Stimulated activated CD8-positive, alpha-beta memory T cell treated with anti-CD3 and anti-CD28 coated beads, Interleukin-4, amount 100 ng/mL, for 1 hour (primary cell): Measurements from ENCODE around the gene SH3PXD2A.

ENCODE experiments used
- DNase-seq, 2 donors: peaks; one replicate each; pipeline ENCODE4 v3.0.0-alpha.2; 2020; ENCODE audit warnings: low read depth in 2 of 2, low spot score in 1 of 2

The SH3PXD2A gene

GRCh38 chr10:103708627-103709288, 146.6 kb downstream of the SH3PXD2A start:
- DNase-seq, result no peak

DNA sequence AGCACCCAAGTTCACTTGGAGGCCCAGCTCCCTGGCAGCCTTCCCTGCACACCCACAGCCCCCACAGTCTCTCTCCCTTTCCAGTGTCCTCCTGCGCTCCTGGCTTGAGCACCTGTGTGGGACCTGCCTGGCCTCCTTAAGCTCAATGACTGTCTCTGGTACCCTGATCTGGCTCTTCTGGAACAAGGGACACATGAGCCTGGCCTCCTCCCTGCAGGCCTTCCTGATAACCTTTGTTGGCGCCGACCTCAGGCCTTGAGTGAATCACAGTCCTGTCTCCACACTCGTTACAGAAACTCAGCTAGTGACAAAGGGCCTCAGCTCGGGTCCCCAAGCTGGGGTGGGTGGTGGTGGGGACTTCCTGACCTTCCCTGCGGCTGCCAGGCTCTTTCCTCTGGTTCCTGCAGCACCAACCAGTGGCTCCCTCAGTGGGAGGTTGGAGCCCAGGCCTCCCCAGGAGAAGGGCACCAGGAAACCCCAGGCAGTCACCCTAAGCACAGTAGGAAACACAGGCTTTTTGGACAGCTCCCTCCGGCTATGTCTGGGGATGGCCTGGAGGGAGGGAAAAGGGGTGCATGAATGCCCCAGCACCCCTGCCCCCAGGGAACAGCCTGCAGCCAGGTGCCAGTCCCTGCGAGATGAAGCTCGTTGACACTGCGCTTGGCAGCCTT, 147.3 kb downstream of the SH3PXD2A start:
- DNase-seq, result no peak

GRCh38 chr10:103706762-103707161, 148.6 kb downstream of the SH3PXD2A start:
- no peak for DNase-seq

DNA sequence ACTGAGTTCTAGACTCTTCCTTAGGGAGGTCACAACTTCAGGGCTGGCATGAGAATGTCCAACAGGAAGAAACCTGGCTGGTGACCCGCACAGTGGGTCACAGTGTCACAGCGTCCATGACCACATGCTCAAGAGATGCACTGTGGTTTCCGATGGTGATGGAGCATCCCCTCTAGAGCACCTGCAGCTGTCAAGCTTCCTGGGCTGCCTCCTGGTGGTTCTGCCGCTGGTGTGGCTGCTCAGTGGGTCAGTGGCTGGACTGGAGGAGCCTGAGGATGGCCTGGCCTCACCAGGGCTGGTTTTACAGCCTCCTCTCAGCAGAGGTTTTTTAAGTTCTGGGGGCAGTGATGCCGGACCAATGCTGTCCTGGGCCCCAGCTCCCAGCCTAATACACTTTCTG, 149.3 kb downstream of the SH3PXD2A start:
- no peak for DNase-seq

DNA sequence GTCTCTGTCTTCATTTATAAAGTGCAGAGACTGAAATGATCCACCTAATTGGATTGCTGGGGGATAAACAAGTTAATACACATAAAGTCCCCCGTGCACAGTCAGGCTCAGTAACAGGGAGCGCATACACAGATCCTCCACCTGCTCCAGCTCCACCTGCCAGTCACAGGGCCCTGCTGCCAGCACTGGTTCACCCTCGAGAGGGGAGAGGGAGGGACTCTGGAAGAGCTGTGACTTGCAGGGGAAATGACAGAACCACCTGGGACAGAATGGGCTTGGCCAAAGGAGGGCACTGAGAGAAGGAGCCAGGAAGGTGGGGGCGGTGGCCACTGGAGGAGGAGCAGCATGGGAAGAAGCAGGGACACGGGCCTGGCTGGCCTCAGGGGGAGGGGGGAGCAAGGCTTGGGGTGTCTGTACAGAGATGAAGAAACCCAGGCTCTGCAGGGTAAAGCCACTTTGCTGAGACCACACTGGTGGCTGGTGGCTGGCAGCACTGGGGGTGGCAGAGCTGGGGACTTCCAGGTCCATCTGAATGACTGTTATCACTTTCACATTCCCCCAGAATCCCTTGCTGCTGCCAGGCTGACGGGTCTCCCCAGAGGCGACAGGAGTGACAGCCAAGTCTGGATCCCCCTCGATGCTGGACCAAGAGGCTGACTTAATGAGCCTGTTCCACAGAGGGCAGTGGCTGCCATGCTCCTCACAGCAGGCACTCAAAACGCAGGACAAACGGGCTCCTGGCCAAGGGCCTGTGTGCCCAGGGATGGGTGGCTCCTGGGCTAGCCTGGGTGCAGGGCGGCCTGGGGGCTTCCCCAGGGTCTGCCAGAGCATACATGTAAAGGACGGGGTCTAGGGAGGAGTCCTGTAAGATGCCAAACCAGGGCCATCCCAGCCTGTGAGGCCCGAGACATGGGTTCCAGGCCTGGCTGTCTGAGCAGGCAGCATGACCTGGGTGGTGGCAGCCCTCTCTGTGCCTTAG, 151.1 kb downstream of the SH3PXD2A start:
- DNase-seq, result no peak

DNA sequence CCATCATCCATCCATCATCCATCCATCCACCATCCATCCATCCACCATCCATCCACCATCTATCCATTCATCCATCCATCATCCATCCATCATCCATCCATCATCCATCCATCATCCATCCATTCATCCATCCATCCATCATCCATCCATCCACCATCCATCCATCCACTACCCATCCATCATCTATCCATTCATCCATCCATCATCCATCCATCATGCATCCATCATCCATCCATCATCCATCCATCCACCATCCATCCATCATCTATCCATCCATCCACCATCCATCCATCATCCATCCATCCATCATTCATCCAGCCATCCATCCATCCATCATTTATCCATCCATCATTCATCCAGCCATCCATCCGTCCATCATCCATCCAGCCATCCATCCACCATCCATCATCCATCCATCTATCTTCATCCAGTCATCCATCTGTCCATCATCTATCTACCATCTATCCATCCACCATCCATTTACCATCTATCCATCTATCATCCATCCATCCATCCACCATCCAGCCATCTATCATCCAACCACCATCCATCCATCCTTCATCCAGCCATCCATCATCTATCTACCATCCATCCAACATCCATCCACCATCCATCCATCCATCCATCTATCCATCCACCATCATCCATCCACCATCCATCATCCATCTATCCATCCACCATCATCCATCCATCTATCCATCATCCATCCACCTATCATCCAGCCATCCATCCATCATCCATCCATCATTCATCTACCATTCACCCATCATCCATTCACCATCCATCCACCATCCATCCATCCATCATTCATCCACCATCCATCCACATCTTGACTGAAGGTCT, 153.8 kb downstream of the SH3PXD2A start:
- DNase-seq, result no peak

DNA sequence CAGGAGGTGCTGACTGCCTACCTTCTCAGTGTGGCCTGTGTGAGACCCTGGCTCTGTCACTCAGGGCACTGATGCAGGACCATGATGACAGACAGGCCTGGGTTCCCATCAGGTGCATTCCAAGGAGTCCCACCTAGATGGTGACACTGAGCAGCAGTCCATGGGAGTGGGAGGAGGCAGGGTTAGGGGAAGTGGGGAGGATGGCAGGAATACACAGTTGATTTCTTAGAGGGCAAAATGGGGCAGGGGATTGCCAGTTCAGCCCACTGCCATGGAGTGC, 155.0 kb downstream of the SH3PXD2A start:
- DNase-seq, result no peak

- DNase-seq, result no peak
Observed at GRCh38 chr10:103699611-103700435, 155.6 kb downstream of the SH3PXD2A start.

GRCh38 chr10:103698266-103698665, 157.1 kb downstream of the SH3PXD2A start:
- DNase-seq, result no peak

GRCh38 chr10:103697787-103698186, 157.6 kb downstream of the SH3PXD2A start:
- no peak for DNase-seq

GRCh38 chr10:103696411-103697145, 158.8 kb downstream of the SH3PXD2A start:
- peak in 1 of 2 donors; percentile 25 for DNase-seq

DNA sequence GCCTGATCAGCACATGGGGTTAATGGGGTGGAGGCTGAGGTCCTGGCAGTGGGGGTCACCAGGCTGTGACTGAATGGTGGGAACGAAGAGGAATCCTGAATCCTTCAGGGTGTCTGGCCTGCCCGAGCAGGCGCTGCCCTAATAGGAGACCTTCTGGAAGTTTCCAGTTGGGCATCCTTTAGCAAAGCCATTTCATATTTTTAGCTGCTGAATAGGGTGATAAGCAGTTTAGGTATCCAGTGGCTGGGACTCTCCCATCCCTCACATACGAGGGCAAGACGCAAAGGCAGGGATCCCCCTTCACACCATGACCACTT, 159.3 kb downstream of the SH3PXD2A start:
- no peak for DNase-seq

DNA sequence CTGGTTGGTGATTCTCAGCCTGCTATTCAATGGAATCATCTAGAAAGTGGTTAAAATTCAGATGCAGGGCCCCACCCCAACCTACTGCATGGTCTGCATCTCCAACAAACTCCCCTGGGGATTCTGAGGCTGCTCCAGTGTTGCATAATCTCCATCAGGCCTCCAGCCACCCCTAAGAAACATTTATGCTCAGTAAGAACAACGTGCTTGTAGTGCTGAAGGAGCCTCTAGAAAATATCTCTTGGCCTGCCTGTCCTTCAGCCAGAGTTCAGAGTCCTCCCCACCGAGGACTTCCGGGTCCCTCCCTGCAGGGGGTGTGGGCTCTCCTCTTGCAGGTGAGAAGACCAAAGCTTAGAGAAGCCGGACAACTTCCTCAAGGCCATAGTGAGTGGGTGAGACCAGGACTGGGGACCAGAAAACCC, 159.8 kb downstream of the SH3PXD2A start:
- DNase-seq, result no peak

- DNase-seq, result no peak
Observed at GRCh38 chr10:103693812-103694205, 161.6 kb downstream of the SH3PXD2A start.

DNA sequence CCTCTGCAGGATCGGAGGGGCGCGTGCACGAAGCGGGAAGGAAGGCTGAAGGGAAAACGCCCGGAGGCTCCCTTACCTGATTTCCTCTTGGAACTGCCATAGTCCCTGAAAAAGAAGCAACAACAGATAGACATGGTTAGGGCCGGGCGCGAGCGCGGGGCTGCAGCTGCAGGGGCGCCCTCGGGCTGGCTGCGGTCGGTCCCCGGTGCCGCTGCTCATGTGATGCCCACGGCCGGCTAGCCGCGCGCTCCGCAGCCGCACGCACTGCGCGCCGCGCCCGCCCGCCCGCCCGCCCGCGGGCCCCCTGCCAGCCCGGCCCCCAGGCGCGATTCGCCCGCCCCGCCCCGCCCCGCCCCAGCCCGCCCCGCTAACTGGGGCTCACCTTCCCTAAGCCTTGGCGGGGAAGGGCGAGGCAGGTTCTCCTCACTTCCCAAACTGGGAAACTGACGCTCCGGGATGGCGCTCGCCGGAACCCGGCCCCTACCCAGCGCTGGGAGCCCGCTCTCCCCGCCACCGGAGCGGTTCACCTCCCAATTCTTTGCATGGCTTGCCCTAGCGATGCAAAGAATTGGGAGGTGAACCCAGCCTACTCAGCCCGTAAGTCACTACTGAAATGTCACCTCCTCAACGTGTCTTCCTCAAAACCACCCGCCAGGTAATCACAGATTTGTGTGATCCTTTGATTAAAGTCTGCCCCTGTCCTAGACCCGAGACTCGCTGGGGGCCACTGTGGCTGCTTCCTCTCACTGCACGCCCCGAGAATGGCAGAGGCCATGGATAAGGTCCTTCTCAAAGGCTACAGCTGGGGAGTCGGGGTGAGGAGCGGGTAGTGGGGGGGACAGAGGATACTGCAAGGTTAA, 162.2 kb downstream of the SH3PXD2A start:
- DNase-seq, result no peak

- DNase-seq, result no peak
Observed at GRCh38 chr10:103692436-103692951, 162.9 kb downstream of the SH3PXD2A start.

DNA sequence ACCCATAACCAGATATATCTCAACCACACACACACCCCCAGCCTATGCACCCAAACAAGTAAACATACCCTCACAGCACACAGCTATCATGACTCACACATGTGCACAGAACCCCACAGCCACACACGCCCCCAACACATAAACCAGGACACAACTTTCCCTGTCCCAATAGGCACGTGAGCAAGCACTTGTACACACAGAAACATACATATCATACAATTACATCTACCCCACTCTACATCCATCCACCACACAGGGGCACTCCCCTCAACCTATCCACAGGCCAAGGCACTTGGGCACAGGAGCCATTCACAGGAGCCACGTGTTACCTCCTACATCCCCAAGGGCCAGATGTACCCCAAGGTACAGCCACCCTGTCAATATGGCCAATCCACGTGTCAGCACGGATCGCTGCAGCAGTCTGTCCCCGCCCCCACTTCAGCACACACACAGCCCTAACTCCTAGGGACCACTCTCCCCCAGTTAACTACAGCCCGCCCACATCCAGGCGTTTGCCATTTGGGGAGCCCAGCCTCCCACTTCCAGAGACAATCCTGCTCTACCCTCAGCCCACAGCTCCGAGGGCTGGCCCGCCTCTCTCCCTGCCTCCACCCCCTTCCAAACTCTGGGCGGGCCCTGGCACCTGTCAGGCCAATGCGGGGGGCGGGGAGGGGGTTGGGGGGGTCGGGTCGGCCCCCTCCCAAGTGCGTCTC, 163.5 kb downstream of the SH3PXD2A start:
- DNase-seq, result no peak

DNA sequence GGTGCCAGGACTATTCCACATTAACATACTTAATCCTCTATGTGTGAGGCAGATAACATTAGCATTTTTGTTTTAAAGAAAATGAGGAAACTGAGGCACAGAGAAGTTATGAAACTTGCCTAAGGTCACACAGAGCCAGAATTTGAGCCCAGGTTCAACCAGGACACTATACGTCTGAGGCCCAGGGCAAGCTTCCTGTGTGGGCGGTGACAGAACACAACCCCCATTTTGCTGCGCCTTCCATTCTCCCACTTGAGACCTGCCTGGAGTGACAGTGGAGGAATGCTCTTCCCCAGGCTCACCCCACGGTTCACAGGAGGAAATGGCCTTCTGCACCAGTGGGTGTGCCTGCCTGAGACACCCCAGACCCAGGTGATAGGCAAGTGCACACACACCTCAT, 164.1 kb downstream of the SH3PXD2A start:
- no peak for DNase-seq
